H1 (cell line): ENCODE data around the gene EDA. TPM values are rescaled to one million over a fixed set of nuclear protein-coding genes. Genes with fewer than 3 reads are reported as not detected.

Experiments used
- CTCF ChIA-PET: fragments of 300-600 bp; sonication (Branson Sonifier 250); formaldehyde crosslinking; loops from one replicate; lab custom pipeline; 2021; ENCODE audit not compliant: partially characterized antibody; lab: Charles Lee
- POLR2A ChIA-PET: fragments of 300-600 bp; sonication (Branson Sonifier 250); formaldehyde crosslinking; loops from one replicate; lab custom pipeline; 2021; ENCODE audit warnings: inconsistent platforms; ENCODE audit not compliant: partially characterized antibody; lab: Charles Lee
- DNase-seq, 2 experiments: peaks; one replicate each; pipeline versions ENCODE4 v3.0.0 to v3.0.0-alpha.2; 2010 to 2022; ENCODE audit warnings: low spot score in 2 of 2, low read depth in 1 of 2, mixed read lengths in 1 of 2
- FAIRE-seq: peaks from 2 replicates; lab custom pipeline; 2011; peaks lifted over from hg19 to GRCh38; lab: Jason Lieb, UNC
- H2AFZ ChIP-seq: 2 replicates; pipeline ENCODE4 v1.8.1; 2012; ENCODE audit warnings: low read length, inconsistent platforms
- H2AK5ac ChIP-seq: 2 replicates; pipeline ENCODE4 v1.6.1; 2013; ENCODE audit warnings: low read depth, low read length
- H2BK120ac ChIP-seq: replicated peaks from 2 replicates; pipeline ENCODE3; 2013; ENCODE audit warnings: low read depth, low read length, inconsistent platforms
- H2BK12ac ChIP-seq: 2 replicates; pipeline ENCODE4 v1.6.1; 2013; ENCODE audit warnings: low read depth, low read length
- H2BK15ac ChIP-seq: 2 replicates; pipeline ENCODE4 v1.6.1; 2013; ENCODE audit warnings: low read length
- H2BK20ac ChIP-seq: 2 replicates; pipeline ENCODE4 v1.6.1; 2013; ENCODE audit warnings: low read length
- H2BK5ac ChIP-seq: 2 replicates; pipeline ENCODE4 v1.6.1; 2013; ENCODE audit warnings: low read depth, low read length
- H3K14ac ChIP-seq: 2 replicates; pipeline ENCODE4 v1.6.1; 2013; ENCODE audit warnings: inconsistent platforms; ENCODE audit not compliant: insufficient read length
- H3K18ac ChIP-seq: 2 replicates; pipeline ENCODE4 v1.6.1; 2013; ENCODE audit warnings: low read length; ENCODE audit errors: extremely low read depth
- H3K23ac ChIP-seq: 2 replicates; pipeline ENCODE4 v1.6.1; 2013; ENCODE audit warnings: inconsistent platforms; ENCODE audit not compliant: insufficient read length
- H3K23me2 ChIP-seq: 2 replicates; pipeline ENCODE4 v1.6.1; 2013; ENCODE audit warnings: low read depth, low read length
- H3K27ac ChIP-seq: 2 replicates; pipeline ENCODE4 v1.6.1; 2011; ENCODE audit warnings: low read depth, low read length, inconsistent platforms
- H3K27me3 ChIP-seq, 4 experiments: replicated peaks in 1 of 4; 1 replicate in 1 of 4; 2 replicates in 3 of 4; pipeline versions ENCODE4 v1.6.1 to v1.8.1; 2011 to 2013; ENCODE audit warnings: low read length in 3 of 4, mild to moderate bottlenecking in 3 of 4, inconsistent platforms in 2 of 4, mixed read lengths in 2 of 4, moderate library complexity in 1 of 4; ENCODE audit not compliant: control insufficient read depth in 3 of 4, insufficient read depth in 3 of 4; ENCODE audit errors: extremely low read depth in 1 of 4
- H3K36me3 ChIP-seq, 4 experiments: 2 replicates each; pipeline versions ENCODE4 v1.6.1 to v1.8.1; 2011 to 2013; ENCODE audit warnings: mild to moderate bottlenecking in 4 of 4, low read length in 3 of 4, moderate library complexity in 2 of 4, control low read depth in 1 of 4, inconsistent platforms in 1 of 4; ENCODE audit not compliant: insufficient read depth in 4 of 4, control insufficient read depth in 2 of 4
- H3K4ac ChIP-seq: replicated peaks from 2 replicates; pipeline ENCODE3; 2013; ENCODE audit warnings: low read length, low read depth, mixed read lengths, inconsistent platforms; ENCODE audit not compliant: insufficient read length
- H3K4me1 ChIP-seq, 4 experiments: replicated peaks in 1 of 4; 1 replicate in 1 of 4; 2 replicates in 3 of 4; pipeline versions ENCODE4 v1.6.1 to v1.8.1; 2011 to 2013; ENCODE audit warnings: low read length in 3 of 4, inconsistent platforms in 2 of 4, mixed read lengths in 1 of 4; ENCODE audit not compliant: insufficient read depth in 4 of 4, control insufficient read depth in 3 of 4
- H3K4me2 ChIP-seq, 2 experiments: 2 replicates each; pipeline versions ENCODE4 v1.6.1 to v1.8.1; 2011 to 2013; ENCODE audit warnings: low read depth in 2 of 2, low read length in 2 of 2, control low read depth in 1 of 2, inconsistent platforms in 1 of 2, mild to moderate bottlenecking in 1 of 2; ENCODE audit not compliant: insufficient read depth in 1 of 2
- H3K4me3 ChIP-seq, 4 experiments: fragments of 200-600, 300-600 bp in 1 of 4; sonication (generic), shearing (Covaris generic), sonication (Bioruptor Twin) in 1 of 4; 2 replicates each; pipeline versions ENCODE4 v1.5.1 to v1.8.1; 2011 to 2016; ENCODE audit warnings: low read length in 4 of 4, low read depth in 3 of 4, control low read depth in 2 of 4, inconsistent platforms in 2 of 4, mild to moderate bottlenecking in 2 of 4, mixed read lengths in 1 of 4, moderate library complexity in 1 of 4; ENCODE audit not compliant: insufficient read depth in 2 of 4; ENCODE audit errors: extremely low read depth in 1 of 4
- H3K56ac ChIP-seq: replicated peaks from 2 replicates; pipeline ENCODE3; 2013; ENCODE audit warnings: low read depth, mild to moderate bottlenecking, mixed read lengths, low read length, inconsistent platforms; ENCODE audit not compliant: insufficient read length
- H3K79me1 ChIP-seq: 2 replicates; pipeline ENCODE4 v1.6.1; 2013; ENCODE audit warnings: low read depth, low read length, control low read depth
- H3K79me2 ChIP-seq, 2 experiments: 2 replicates each; pipeline versions ENCODE4 v1.6.1 to v1.8.1; 2012 to 2013; ENCODE audit warnings: low read length in 2 of 2, mild to moderate bottlenecking in 2 of 2, inconsistent platforms in 1 of 2; ENCODE audit not compliant: insufficient read depth in 2 of 2, control insufficient read depth in 1 of 2
- H3K9ac ChIP-seq, 4 experiments: replicated peaks in 1 of 4; 1 replicate in 1 of 4; 2 replicates in 3 of 4; pipeline versions ENCODE4 v1.6.1 to v1.8.1; 2011 to 2013; ENCODE audit warnings: low read depth in 3 of 4, low read length in 3 of 4, control low read depth in 2 of 4, mild to moderate bottlenecking in 2 of 4, moderate library complexity in 2 of 4, inconsistent platforms in 1 of 4; ENCODE audit errors: extremely low read depth in 1 of 4
- H3K9me3 ChIP-seq, 2 experiments: 2 replicates each; pipeline versions ENCODE4 v1.6.1 to v1.8.1; 2012 to 2013; ENCODE audit warnings: mild to moderate bottlenecking in 2 of 2, moderate library complexity in 2 of 2, control low read depth in 1 of 2, inconsistent platforms in 1 of 2, low read depth in 1 of 2, low read length in 1 of 2, mixed read lengths in 1 of 2; ENCODE audit not compliant: insufficient read depth in 2 of 2
- H4K20me1 ChIP-seq, 2 experiments: replicated peaks in 1 of 2; 2 replicates each; pipeline versions ENCODE3 to v1.8.1; 2011 to 2013; ENCODE audit warnings: inconsistent platforms in 2 of 2, low read length in 2 of 2, mild to moderate bottlenecking in 1 of 2; ENCODE audit not compliant: insufficient read depth in 2 of 2, control insufficient read depth in 1 of 2
- H4K5ac ChIP-seq: 2 replicates; pipeline ENCODE4 v1.6.1; 2013; ENCODE audit warnings: low read length, low read depth, mixed read lengths, inconsistent platforms; ENCODE audit not compliant: insufficient read length
- H4K8ac ChIP-seq: 2 replicates; pipeline ENCODE4 v1.8.0; 2013; ENCODE audit warnings: mild to moderate bottlenecking, moderate library complexity, low read length, inconsistent platforms; ENCODE audit not compliant: insufficient read depth; ENCODE audit errors: extremely low read depth
- H4K91ac ChIP-seq: replicated peaks from 2 replicates; pipeline ENCODE3; 2013; ENCODE audit warnings: low read length, mixed read lengths, inconsistent platforms; ENCODE audit not compliant: insufficient read length
- RAD21 ChIP-seq, 2 experiments: IDR thresholded peaks in 1 of 2; conservative IDR thresholded peaks in 1 of 2; 2 replicates each; pipeline ENCODE4 v1.6.1; 2011; ENCODE audit warnings: low read depth in 2 of 2, low read length in 2 of 2, improper control_type of control experiment in 1 of 2, inconsistent platforms in 1 of 2, mild to moderate bottlenecking in 1 of 2, moderate library complexity in 1 of 2
- RBBP5 ChIP-seq: IDR thresholded peaks from 2 replicates; pipeline ENCODE4 v1.7.1; 2012; ENCODE audit warnings: low read depth, mild to moderate bottlenecking, inconsistent platforms, low read length, moderate library complexity, borderline replicate concordance
- SIX5 ChIP-seq: IDR thresholded peaks from 2 replicates; pipeline ENCODE4 v1.6.1; 2011; ENCODE audit warnings: mild to moderate bottlenecking, low read depth, low read length
- SP4 ChIP-seq: IDR thresholded peaks from 2 replicates; pipeline ENCODE4 v1.6.1; 2012; ENCODE audit warnings: low read length, inconsistent platforms
- SRF ChIP-seq: IDR thresholded peaks from 2 replicates; pipeline ENCODE4 v1.6.1; 2011; ENCODE audit warnings: mild to moderate bottlenecking, low read depth, low read length, moderate library complexity
- WGBS, 2 experiments: shearing (Covaris generic) in 1 of 2; methylation state at CpG; one replicate each; pipeline versions ENCODE4 v1.1.6 to v1.1.7; 2013 to 2015; ENCODE audit warnings: low lambda C conversion rate in 2 of 2, mixed read lengths in 2 of 2, inconsistent platforms in 1 of 2, low coverage in 1 of 2, missing lambda C conversion rate in 1 of 2; ENCODE audit not compliant: insufficient replicate concordance in 2 of 2, insufficient coverage in 1 of 2, insufficient read length in 1 of 2; ENCODE audit errors: extremely low coverage in 1 of 2, missing lambda C conversion rate in 1 of 2; 5-methylcytosine and 5-hydroxymethylcytosine counted together
- polyA plus RNA-seq, 7 experiments: library from polyadenylated mRNA; depleted of rRNA in 3 of 7; stranded (reverse) in 5 of 7; unstranded in 2 of 7; fragments of >200 nt in 5 of 7; fragments of 200-250 nt in 2 of 7; gene quantifications; 1 replicate in 5 of 7; 2 replicates in 1 of 7; 4 replicates in 1 of 7; pipeline versions ENCODE4 v1.2.1 to v1.2.3, GENCODE V29; 2011 to 2013; ENCODE audit warnings: missing spikeins in 2 of 7, mixed read lengths in 2 of 7
- total RNA-seq: library from RNA; stranded (reverse); fragmentation: NEBNext Ultra II Directional; extraction: Animal tissue kit (Norgen Biotek cat#: 25700); gene quantifications from 2 replicates; pipeline ENCODE4 v1.2.1, GENCODE V29; 2021
- TF ChIP-seq, protein P1 (sequence below): IDR thresholded peaks from 2 replicates; pipeline ENCODE4 v1.6.1; 2012; ENCODE audit warnings: inconsistent platforms

EDA gene
- total and polyA plus RNA-seq, 2 of the 8 experiments (the other 6 are each of a cell fraction or from before 2014, with no cell fraction given): 7.5 to 10.5 TPM

GRCh38 chrX:70013466-70014381 is 397.8 kb downstream of the EDA start:
- Histone ChIP-seq H3K4ac (no peak overlapping the region), H2BK15ac (no peak overlapping the region; the same call in 1 of the 2 replicates), H3K9me3 (no peaks in the 10 kb centered on the region), H3K4me1 (peaks cover 0 to 5% (median 2%) of the 10 kb centered on the region in 4 experiments; a peak in 3 of 7 replicates), H3K36me3 (no peaks in the 10 kb centered on the region), H3K79me1 (no peaks in the 10 kb centered on the region), H2BK12ac (no peak overlapping the region), H4K8ac (peak overlapping the region; percentile 14; the same call in 1 of the 2 replicates), H3K14ac (no peak overlapping the region), H2AK5ac (no peak overlapping the region), H3K27me3 (no peaks in the 10 kb centered on the region), H2BK120ac (no peak overlapping the region), H3K56ac (no peak overlapping the region), H3K4me3 (no peak overlapping the region), H3K4me2 (no peak overlapping the region), H3K18ac (no peak overlapping the region), H2BK20ac (no peak overlapping the region), H4K91ac (no peak overlapping the region), H4K5ac (no peak overlapping the region), H4K20me1 (no peaks in the 10 kb centered on the region), H3K27ac (no peak overlapping the region), H3K9ac (no peak overlapping the region), H2BK5ac (no peak overlapping the region), H2AFZ (no peak overlapping the region), H3K23me2 (no peaks in the 10 kb centered on the region), H3K23ac (no peak overlapping the region), H3K79me2 (no peaks in the 10 kb centered on the region)
- DNase-seq (no peak), FAIRE-seq (no peak)
- TF ChIP-seq SIX5 (no peak), RAD21 (IDR thresholded peaks at IDR 0.05 in 1 of 2, conservative IDR thresholded peaks at IDR 0.05 in 1 of 2; ENCODE audit: low read depth in 2 of 2, low read length in 2 of 2) (peak; percentile 27 to 35; a peak in 2 of 4 replicates), RBBP5 (no peak), SP4 (no peak), SRF (no peak)
- TF ChIP-seq, protein P1, sequence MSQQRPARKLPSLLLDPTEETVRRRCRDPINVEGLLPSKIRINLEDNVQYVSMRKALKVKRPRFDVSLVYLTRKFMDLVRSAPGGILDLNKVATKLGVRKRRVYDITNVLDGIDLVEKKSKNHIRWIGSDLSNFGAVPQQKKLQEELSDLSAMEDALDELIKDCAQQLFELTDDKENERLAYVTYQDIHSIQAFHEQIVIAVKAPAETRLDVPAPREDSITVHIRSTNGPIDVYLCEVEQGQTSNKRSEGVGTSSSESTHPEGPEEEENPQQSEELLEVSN: no peak
- CTCF ChIA-PET: interaction anchor here (1.4 to 1.5 kb wide), 2 partner anchors 17 to 19 kb away, joined by 4 to 6 read pairs; no protein-coding TSS in a partner anchor
- POLR2A ChIA-PET: no interaction called here
- WGBS, 2 experiments: 87% methylated on average over 5 of the region's 5 CpGs; no CpG with 5 or more reads in 1 of the 2 experiments
